ENCODE results near the gene DCTPP1. TPM values are rescaled to one million over a fixed set of nuclear protein-coding genes. Genes with fewer than 3 reads are reported as not detected.
A peak's percentile ranks its signal among the peaks of the same experiment; 100 is the strongest.

Gene DCTPP1
- polyA plus RNA-seq, 1 of the 3 experiments (the other 2 are of a cell fraction), result 79.2 TPM

- Histone ChIP-seq H3K27me3 (ENCODE audit: insufficient read depth) (no peaks in the 10 kb centered on the region), H3K4me2 (peak overlapping the region; percentile 57; the same call in 1 of the 2 replicates), H3K79me2 (ENCODE audit: insufficient read depth) (peaks cover 39% of the 10 kb centered on the region), H3F3A (replicated peaks; ENCODE audit: insufficient read depth) (no peaks in the 10 kb centered on the region), H3K27ac (ENCODE audit: low read depth in 2 of 2, low read length in 1 of 2) (peak overlapping the region; percentile 41 to 56; a peak in 3 of 4 replicates), H3K9me3 (no peaks in the 10 kb centered on the region), H3K9ac (no peak overlapping the region), H2AFZ (ENCODE audit: low read depth) (peak overlapping the region; percentile 89; the same call in 1 of the 2 replicates), H3K4me3 (ENCODE audit: low read depth in 2 of 2, low read length in 1 of 2) (peak overlapping the region; percentile 1 to 82), H3K9me2 (no peaks in the 10 kb centered on the region), H3K36me3 (replicated peaks in 1 of 2; ENCODE audit: control insufficient read depth in 1 of 2, insufficient read depth in 2 of 2, low read length in 1 of 2) (peaks cover 0 to 15% of the 10 kb centered on the region in 2 experiments), H4K20me1 (ENCODE audit: insufficient read depth) (no peaks in the 10 kb centered on the region), H3K4me1 (ENCODE audit: control insufficient read depth in 1 of 2, insufficient read depth in 2 of 2, low read depth in 1 of 2, low read length in 1 of 2) (peaks cover 6 to 10% of the 10 kb centered on the region in 2 experiments; a peak in 1 of 4 replicates)
- TF ChIP-seq POLR2AphosphoS5 (IDR thresholded peaks at IDR 0.05; ENCODE audit: low read depth, low read length) (no peak), TAF1 (IDR thresholded peaks at IDR 0.05; ENCODE audit: borderline replicate concordance, low read depth, low read length) (no peak), GABPA (IDR thresholded peaks at IDR 0.05; ENCODE audit: low read depth) (no peak), YY1 (IDR thresholded peaks at IDR 0.05; ENCODE audit: low read depth) (no peak), USF2 (IDR thresholded peaks at IDR 0.05; ENCODE audit: borderline replicate concordance, low read depth, low read length) (no peak), REST (IDR thresholded peaks at IDR 0.05; ENCODE audit: low read depth, low read length) (no peak), CTCF (IDR thresholded peaks at IDR 0.05) (no peak), NRF1 (IDR thresholded peaks at IDR 0.05; ENCODE audit: low read depth, low read length) (no peak), FOXM1 (IDR thresholded peaks at IDR 0.05; ENCODE audit: low read depth) (no peak), FOSL2 (IDR thresholded peaks at IDR 0.05; ENCODE audit: borderline replicate concordance, low read depth) (no peak), MXI1 (IDR thresholded peaks at IDR 0.05; ENCODE audit: low read depth, low read length) (no peak), USF1 (IDR thresholded peaks at IDR 0.05; ENCODE audit: borderline replicate concordance, low read depth) (no peak), EZH2phosphoT487 (IDR thresholded peaks at IDR 0.05; ENCODE audit: borderline replicate concordance, low read depth) (no peak), CHD2 (IDR thresholded peaks at IDR 0.05; ENCODE audit: low read length, partially characterized antibody) (no peak), MEF2A (IDR thresholded peaks at IDR 0.05; ENCODE audit: borderline replicate concordance, low read depth) (no peak), RXRA (IDR thresholded peaks at IDR 0.05; ENCODE audit: borderline replicate concordance, low read depth) (no peak), FOXJ3 (CRISPR knock-in tag; IDR thresholded peaks at IDR 0.05) (no peak)
- DNase-seq, result peak; percentile 66
- 66% methylated on average over 15 of the region's 19 CpGs for WGBS (ENCODE audit: low lambda C conversion rate)
- POLR2A ChIA-PET, result interaction anchor here (0.6 to 1.7 kb wide), 14 partner anchors 10 to 207 kb away, joined by 3 to 15 read pairs (median 4); partner anchors contain the start of genes ZNF688, ZNF689, ZNF768 and ZNF785
- CTCF ChIA-PET, result interaction anchor here (0.8 to 2.8 kb wide), 28 partner anchors 11 to 266 kb away, joined by 3 to 27 read pairs (median 5); partner anchors contain the start of genes FBRS, SEPHS2, ZNF747 and ZNF768
Measured at GRCh38 chr16:30430428-30430970, 669 bp upstream of the DCTPP1 start.
